Activated CD4-positive, CD25-positive, alpha-beta regulatory T cell treated with anti-CD3 and anti-CD28 coated beads, Interleukin-2, amount 50 U/mL, for 24 hours (primary cell): ENCODE measurements around the gene DLGAP1.
A peak's percentile ranks its signal among the peaks of the same experiment; 100 is the strongest.
"Not testable (repeated sequence)": the region's sequence is repeated elsewhere in the genome, so short reads cannot be mapped to it uniquely, and the experiment has no call there.

Source experiments
- ATAC-seq, 2 donors: fragments of 150-1000 bp; cut with Tn5 transposase; one replicate each; pipeline ENCODE4 v1.10.0; 2021; ENCODE audit warnings: mild to moderate bottlenecking in 1 of 2, moderate library complexity in 1 of 2

The DLGAP1 gene

DNA sequence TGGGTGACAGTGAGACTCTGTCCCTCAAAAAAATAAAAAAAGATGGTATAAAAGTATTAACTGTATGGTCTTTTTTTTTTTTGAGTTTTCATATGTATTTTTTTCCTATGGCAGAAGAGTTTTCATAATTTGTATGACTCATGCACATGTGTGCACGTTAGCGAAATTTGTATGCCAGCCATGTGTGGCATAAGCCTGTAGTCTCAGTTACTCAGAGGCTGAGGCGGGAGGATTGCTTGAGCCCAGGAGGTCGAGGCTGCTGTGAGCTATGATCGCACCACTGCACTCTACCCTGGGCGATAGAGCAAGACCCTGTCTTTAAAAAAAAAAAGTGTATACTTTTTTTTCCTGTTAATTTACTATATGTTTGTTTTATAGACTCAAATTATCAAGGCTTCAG, 844.3 kb downstream of the DLGAP1 start:
- ATAC-seq: peak in 1 of 2 donors; percentile 53

DNA sequence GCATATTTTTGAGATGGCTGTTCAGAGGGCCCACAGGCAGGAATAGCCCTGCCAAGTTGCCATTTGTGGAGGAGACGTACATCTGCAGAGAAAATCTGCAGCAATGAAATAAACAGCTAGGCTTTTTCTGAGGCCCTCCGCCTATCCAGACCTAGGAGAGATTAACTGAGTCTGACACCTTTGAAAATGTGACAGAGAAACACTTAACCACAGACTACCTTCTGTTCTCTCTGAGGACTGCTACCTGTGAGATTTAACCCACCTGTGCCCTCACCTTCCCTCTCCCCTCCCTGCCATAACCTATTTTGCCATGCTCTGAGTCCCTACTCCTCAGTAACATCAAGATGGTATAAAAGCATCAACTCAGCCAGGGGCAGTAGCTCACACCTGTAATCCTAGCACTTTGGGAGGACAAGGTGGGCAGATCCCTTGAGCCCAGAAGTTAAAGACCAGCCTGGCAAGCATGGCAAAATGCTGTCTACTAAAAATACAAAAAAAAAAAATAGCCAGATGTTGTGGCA, 844.9 kb downstream of the DLGAP1 start:
- ATAC-seq: no peak

DNA sequence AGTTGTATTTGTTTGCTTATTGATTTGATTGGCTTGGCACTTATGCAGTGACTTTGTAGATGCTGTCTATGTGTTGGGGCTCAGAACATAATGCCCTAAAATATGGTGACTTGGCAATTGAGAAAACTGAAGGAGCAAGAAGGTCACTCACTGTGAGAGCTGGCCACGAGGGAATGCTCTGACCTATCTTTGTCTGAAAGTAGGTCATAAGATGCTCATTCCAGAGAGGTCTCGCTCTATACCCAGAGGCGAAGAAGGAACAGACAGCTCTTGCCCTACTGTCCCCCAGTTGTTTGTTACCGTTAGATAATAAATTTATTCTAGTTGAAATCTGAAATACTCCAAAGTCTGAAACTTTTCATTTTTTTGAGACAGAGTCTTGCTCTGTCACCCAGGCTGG, 846.6 kb downstream of the DLGAP1 start:
- ATAC-seq: no peak

DNA sequence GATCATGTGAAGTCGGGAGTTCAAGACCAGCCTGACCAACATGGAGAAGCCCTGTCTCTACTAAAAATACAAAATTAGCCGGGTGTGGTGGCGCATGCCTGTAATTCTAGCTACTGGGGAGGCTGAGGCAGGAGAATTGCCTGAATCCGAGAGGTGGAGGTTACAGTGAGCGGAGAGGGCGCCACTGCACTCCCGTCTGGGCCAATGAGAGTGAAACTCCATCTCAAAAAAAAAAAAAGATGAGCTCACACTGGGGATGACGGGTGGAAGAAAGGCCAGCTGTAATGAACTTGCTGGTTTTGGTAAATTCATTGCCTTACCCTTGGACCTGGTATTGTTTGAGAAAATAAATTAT, 847.0 kb downstream of the DLGAP1 start:
- not testable (repeated sequence) for ATAC-seq

DNA sequence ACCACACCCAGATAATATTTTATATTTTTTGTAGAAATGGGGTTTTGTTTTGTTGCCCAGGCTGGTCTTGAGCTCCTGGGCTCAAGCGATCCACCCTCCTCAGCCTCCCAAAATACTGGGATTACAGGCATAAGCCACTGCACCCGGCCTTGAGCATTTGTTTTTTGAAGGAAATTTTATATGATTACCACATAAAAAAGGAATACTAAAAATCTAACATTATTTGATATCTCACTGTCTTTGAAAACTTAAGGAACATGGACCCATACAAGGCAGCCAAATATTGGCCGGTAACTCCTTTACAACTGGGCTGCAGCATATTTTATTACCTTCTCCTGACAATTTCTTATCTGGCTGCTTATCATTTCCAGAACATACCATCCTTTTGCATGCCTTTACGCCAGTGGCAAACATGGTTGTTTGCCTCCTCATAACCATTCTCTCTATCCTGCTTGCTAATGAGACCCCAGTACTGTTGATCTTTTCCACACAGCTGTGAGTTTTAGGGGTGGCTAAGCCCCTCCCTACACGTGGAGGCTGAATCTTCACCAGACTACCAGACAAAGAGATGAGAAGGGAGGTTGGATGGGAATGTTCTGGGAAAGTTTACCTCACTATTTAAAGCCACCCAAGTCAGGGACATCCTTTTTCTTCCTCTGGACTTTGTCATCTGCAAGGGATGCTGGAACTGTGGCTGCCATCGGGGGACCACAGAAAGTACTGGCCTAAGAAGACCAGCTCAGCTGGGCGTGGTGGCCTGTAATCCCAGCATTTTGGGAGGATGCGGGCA, 847.6 kb downstream of the DLGAP1 start:
- no peak for ATAC-seq

DNA sequence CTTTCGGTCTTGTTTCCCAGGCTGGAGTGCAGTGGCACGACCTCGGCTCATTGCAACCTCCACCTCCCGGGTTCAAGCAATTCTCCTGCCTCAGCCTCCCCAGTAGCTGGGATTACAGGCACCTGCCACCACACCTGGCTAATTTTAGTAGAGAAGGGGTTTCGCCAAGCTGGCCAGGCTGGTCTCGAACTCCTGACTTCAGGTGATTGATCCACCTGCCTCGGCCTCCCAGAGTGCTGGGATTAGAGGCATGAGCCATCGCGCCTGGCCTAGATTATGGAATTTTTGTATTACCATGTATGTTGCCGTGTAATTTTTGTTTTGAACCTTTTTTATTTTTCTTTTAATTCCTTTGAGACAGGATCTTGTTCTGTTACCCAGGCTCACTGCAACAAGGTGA, 848.2 kb downstream of the DLGAP1 start:
- not testable (repeated sequence) for ATAC-seq

DNA sequence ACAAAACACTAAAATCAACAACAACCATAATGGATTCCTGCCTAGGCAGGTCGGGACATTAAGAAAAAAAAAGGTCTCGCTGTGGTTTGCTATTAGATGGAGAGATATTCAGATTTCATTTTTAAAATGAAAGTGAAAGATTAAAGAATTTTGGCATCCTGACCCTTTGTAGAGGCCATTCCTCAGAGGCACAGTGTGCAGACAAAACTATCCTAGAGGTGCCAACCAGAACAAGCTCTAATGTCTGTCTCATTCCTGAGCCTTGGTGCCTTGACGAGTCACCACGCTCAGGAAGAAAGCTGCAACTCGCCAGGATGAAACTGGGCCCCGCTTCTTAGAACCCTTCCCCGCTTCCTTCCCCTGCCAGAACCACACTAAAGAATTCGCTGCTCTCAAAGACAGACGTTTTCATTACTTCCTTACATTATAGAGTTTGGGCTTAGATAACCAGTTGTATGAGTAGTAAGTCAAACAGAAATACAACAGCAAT, 849.1 kb downstream of the DLGAP1 start:
- ATAC-seq: peak; percentile 14 to 18

DNA sequence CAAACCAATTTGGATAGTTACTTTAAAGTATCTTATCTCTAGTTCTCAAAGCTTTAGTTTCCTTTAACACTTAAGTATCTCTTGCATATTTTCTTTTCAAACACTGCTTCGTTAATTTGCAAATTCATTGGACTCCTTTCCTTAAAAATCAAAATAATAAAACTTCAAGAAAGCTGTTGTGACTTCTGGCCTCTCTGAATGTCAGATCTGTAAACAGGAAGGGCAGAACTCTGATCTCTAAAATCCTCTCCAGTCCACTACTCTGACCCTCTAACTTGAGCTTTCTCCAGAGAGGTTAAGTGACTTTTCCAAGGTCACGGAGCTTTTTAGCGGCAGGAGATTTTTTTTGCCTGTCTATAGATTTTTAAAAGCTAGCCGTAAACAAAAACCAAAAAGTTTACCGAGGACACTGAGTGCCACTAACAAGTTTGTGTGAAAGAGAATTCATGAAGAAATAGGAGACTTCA, 849.6 kb downstream of the DLGAP1 start:
- no peak for ATAC-seq

DNA sequence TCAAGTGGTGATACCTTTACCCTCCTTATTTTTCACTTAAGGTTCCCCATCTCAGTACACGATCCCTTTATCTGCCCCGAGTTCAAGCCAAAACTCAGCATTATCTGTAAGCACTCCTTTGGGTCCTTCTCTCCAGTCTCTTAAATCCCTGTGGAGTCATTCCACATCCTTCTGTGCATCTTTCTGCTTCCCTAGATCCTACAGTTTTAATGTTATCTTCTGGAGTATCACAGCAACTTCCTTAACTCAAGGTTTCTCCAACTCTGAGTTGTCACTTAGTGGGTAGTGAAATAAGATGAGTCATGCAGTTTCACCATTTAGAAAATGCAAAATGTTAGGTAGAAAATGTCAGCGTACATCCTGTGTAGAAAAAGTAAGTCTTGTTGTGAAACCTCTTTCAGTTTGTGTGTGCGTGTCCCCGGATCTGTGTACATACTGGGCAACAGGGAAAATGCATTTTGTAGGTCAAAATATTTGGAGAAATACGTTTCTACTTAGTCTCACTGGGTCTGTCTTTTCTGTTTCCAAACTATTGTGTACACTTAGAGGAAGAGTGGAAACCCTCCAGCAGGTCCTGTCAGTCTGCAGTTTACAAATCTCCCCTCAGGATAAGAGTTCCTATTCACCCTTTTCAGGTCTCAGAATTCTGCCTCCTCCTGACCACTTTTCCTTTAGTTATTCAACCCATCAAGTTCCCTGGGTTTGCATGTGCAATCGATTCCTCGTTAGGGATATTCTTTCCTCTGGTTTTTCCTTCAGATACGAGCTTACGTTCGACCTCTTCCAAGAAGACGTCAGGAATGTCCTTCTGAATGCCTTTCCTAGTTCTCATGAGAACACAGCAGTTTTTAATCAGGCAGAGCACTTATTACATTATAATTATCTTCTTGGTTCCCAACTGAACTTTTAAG, 850.4 kb downstream of the DLGAP1 start:
- peak; percentile 75 to 81 for ATAC-seq

DNA sequence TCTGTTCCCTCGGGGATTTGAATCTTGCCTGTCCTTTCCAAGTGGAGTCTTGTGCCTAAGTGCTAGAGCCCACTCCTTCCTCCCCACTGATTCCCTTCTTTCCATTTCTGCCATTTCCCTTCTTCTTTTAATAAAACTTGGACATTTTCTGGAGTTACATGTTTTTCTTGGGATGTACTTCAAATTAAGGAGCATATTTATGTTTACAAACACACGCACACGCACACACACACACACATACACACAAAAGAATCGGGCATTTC, 850.9 kb downstream of the DLGAP1 start:
- ATAC-seq: no peak

DNA sequence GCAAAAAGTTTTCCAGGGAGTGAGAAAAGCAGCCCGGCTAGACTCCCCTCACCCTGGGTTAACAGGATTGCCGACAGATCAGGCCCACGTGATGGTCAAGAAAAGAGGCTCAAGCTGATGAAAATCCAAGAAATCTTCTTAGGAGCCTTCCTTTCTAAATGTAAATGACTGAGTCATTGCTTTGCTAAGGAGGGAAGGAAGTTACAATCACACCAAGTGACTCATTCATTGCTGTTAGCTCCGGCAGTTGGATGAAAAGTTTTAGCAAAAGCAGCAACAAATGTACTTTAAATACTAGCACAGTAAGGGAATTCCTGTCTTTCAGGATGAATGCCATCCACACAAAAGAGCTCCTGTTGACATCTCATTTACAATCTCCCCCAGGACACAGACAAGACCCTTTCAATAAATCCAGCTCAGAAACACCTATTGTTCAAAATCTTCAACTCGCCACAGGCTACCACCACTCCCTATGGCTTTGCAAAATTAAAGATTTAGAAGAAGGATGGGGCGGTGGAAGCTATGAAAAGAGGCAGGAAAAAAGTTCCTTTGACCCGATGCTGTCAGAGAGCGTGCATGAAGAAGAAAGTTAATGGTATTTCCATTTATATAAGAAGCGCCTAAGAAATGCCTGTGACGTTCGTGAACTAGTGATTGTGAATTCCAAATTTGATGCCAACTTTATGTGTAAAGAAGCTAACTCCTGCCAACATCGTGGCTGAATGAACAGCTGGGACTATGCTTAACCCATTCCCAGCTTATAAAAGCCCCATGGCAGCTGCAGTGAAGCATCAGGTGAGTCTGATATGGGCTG, 851.5 kb downstream of the DLGAP1 start:
- peak; percentile 39 to 46 for ATAC-seq

DNA sequence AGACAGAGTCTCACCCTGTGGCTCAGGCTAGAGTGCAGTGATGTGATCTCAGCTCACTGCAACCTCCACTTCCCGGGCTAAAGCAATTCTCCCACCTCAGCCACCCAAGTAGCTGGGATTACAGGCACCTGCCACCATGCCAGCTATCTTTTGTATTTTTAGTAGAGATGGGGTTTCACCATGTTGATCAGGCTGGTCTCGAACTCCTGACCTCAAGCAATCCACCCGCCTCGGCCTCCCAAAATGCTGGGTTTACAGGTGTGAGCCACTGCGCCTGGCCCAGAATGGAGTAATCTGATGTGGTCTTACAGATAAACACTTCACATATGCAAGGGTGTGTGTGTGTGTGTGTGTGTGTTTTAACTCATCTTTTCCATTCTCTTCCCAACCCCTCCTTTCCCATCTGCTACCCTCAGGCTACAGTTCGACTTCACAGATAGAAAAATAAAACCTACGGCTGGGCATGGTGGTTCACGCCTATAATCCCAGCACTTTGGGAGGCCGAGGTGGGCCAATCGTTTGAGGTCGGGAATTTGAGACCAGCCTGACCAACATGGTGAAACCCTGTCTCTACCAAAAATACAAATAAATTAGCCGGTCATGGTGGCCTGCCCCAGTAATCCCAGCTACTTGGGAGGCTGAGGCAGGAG, 853.9 kb downstream of the DLGAP1 start:
- not testable (repeated sequence) for ATAC-seq

DNA sequence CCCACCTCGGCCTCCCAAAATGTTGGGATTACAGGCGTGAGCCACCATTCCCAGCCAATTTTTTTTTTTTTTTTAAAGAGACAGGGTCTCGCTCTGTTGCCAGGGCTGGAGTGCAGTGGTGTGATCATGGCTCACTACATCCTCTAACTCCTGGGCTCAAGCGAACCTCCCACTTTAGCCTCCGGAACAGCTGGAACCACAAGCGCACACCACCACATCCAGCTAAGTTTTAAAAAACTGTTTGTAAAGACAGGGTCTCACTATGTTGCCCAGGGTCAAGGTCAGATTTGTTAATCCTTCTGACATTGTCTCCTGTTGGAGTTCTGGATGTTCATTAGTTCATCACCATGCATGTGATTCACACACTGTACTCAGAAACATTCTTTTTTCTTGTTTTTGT, 855.2 kb downstream of the DLGAP1 start:
- ATAC-seq: no peak

DNA sequence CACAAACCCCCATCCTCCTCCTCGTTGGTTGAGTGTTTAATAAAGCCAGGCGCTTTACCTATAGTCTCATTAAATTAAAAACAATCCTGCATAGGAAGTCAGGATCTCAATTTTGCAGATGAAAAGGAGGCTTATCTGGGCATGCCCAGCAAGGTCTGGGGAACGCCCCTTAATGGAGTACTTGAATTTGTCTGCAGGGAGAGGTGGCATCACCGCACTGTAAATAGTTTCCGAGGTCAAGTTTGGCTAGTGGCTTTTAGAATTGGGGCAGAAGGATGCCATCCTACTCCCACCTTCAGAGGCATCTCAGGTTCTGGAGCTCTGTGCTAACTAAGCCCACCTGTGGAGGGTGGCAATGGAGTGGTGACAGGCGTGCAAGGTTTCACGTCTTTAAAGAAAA, 855.9 kb downstream of the DLGAP1 start:
- no peak for ATAC-seq

DNA sequence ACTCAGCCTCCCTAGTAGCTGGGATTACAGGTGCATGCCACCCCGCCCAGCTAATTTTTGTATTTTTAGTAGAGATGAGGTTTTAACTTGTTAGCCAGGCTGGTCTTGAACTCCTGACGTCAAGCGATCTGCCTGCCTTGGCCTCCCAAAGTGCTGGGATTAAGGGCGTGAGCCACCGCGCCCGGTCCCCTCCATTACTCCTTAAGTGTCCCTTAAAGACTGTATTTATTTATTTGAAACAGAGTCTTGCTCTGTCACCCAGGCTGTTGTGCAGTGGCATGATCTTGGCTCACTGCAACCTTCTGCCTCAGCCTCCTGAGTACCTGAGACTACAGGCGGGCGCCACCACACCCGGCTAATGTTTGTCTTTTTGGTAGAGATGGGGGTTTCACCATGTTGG, 856.5 kb downstream of the DLGAP1 start:
- no peak for ATAC-seq

DNA sequence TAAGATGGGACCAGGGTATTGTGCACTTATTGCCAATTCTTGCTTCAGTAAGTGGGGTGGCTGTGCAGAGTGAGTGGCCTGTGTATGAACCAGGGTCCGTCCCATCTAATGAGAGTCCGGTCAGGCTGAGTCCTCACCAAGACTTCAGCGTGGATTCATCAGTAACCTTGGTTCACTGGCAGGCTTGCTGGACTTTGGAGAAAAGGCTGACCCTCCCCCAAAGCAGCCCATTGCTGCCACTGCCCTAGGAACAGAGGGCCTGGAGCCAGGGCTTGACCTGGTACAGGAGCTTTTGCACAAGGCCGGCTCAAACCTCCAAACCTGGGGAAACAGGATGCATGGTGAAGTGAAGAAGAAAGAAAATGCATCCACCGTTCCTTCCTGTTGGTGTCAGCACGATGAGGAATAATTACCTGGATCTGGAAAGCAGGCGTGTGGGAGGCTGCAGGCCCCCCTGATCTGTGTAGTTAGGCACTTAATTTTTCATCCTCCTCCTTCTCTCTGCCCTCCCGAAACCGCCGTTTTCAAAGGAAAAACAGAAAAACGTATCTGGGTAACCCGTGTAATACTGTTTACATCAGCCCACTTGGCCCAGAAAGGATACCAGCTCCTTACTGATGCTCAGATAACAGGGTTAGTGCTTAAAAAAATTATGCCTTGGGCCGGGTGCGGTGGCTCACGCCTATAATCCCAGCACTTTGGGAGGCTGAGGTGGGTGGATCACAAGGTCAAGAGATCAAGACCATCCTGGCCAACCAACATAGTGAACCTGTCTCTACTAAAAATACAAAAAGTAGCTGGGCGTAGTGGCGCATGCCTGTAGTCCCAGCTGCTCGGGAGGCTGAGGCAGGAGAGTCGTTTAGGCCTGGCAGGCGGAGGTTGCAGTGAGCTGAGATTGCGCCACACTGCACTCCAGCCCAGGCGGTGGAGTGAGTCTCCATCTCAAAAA, 857.4 kb downstream of the DLGAP1 start:
- no peak for ATAC-seq

DNA sequence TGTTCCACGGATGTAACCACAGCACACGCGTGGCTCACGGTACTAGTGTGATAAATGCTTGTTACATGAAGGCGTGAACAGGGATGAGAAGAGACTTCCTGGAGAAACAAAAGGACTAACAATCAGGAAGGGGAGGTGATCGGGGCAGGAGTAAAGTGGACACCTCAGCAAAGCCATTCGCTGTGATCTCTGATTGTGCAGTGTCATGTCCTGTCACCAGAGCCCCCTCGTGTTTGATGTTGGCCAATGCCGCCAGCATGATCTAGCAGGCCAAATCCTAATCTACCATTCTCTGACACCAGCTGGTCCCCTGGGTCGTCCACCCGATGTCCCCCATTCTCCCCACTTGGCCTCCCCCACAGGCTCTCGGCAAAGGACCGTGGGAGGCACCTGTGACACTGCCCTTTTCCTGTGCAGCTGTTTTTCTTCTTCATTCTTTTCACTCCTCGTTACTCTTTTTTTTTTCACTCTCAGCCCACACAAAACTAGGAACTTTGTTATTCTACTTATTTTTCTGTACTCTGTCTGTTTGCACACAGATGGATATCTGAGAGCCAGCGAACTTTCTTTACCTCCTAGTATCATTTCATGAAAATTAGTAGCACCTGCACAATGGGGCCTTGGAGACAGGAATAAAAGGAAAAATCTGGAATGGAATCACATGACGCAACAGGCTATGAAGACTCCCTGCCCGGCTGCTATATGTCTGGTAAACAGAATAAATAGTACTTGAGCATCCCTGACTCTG, 858.3 kb downstream of the DLGAP1 start:
- ATAC-seq: peak; percentile 21 to 34

DNA sequence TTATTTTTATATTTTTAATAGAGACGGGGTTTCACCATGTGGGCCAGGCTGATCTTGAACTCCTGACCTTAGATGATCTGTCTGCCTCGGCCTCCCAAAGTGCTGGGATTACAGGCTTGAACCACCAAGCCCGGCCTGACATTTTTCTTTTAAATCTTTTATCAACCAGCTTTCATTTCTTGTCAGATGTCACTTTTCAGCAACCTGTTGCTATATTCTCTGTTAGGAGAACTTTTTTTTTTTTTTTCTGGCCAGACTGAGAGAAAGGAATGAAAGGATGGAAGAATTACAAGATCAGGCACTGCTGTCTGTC, 858.8 kb downstream of the DLGAP1 start:
- no peak for ATAC-seq

DNA sequence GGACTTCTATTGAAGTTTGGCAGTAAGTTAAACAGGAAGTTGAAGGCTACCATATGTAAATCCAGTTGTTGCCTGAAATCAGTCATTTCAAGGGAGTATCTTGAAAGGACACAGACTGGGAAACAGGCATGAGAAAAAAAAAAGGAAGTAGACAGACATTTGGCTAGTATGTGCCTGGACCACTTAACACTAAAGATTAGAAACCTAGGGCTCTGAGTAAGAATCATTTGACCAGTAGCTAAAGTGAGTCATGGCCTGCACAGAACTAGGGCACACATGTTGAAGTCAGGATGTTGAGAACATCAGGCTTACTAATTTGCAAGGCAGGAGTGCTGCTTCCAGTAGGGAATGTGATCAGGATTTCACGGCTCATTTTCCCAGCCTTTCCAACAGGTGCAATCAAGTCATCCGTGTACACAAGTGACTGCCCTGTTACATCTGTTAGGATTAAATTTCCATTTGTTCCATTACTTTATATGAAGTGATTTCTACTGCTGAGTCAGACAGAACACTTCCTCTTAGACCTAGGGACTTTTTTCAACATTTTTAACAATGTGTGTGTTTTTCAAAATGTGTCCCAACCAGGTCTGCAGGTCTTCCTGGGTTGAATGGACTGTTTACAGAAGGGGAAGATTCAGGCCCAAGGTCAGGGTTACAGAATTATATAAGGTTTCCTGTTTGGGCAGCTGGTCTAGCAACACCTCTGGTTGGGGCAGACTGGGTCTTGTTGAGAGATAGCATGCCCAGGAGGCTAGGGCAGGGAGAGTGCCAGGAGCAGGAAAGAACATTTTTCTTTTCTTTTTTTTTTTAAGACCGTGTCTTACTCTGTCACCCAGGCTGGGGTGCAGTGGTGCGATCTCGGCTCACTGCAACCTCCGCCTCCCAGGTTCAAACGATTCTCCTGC, 859.5 kb downstream of the DLGAP1 start:
- ATAC-seq: peak; percentile 57 to 65
